Measurements from ENCODE around the gene ZBTB2. TPM values are rescaled to one million over a fixed set of nuclear protein-coding genes. Genes with fewer than 3 reads are reported as not detected.

ZBTB2 gene
- total RNA-seq (2022; extraction: Qiagen RNA extraction; ENCODE audit: low read depth), result 15.8 to 16.4 TPM (median 16.1 TPM) in 5 replicates

GRCh38 chr6:151391471-151392413, at the start of gene ZBTB2:
ZBTB2 (minus strand) TSS chr6:151391559; CDS start chr6:151373637, 17,922 bp downstream.

Other genes with a start within 250 kb of the ZBTB2 start
- gene AKAP12, start 151.6 kb downstream of the ZBTB2 start, total RNA-seq (2022; extraction: Qiagen RNA extraction; ENCODE audit: low read depth), result 68.2 to 140 TPM (median 103 TPM) in 5 replicates
- 12.3 to 14.5 TPM (median 13.1 TPM) in 5 replicates for gene RMND1, start 60.6 kb upstream of the ZBTB2 start, total RNA-seq (2022; extraction: Qiagen RNA extraction; ENCODE audit: low read depth)
- 0.10 to 0.20 TPM (median 0.17 TPM) in 3 of 5 replicates, not detected in the others for gene CCDC170, start 102.5 kb upstream of the ZBTB2 start, total RNA-seq (2022; extraction: Qiagen RNA extraction; ENCODE audit: low read depth)